ENCODE measurements around the gene SLC39A1.

The SLC39A1 gene

DNA sequence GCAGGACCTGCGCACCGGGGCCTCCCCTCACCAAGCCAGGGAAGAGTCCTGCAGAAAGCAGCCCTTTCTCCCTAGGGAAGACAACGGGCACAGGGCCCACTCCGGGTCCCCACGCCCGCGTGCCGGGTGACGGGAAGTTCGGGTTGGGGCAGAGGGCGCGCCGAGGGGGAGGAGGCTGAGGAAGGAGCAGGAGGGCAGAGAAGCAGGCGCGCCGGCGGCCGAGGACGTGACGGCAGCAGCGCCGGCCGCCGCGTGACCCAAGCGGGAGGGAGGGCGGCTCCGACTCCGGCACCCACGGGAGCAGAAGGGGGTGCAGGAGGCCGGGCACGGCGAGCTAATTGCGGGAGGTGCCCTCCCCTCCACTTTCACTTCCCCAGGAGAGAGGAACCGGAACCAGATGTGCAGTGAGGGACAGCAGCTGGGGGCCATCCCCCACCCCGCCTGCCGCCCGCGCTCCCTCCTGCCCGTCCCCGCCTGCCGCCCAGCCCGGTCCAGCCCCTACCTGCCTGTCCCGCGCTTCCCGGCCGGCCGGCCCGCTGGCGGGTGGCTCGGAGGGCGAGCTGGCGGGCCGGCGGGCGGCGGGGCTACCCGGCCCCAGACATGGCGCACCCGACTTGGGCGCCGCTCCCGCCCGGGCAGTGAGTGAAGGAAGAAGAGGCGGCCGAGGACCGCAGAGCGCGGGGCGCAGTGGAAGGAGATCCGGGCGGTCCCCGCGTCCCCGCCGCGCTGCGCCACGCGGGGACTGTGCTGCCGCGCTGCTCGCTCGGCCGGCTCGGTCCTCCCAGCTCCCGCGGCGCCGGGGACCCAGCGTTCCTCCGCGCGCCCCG, 17.3 kb downstream of the SLC39A1 start:
- peak; percentile 28 for DNase-seq

GRCh38 chr1:153945131-153945794, 18.1 kb downstream of the SLC39A1 start:
- no peak for DNase-seq

GRCh38 chr1:153944827-153945117, 18.6 kb downstream of the SLC39A1 start:
- DNase-seq = no peak

- no peak for DNase-seq
Measured at GRCh38 chr1:153944005-153944826, 19.1 kb downstream of the SLC39A1 start.

- no peak for DNase-seq
Measured at GRCh38 chr1:153942766-153943549, 20.4 kb downstream of the SLC39A1 start.

DNA sequence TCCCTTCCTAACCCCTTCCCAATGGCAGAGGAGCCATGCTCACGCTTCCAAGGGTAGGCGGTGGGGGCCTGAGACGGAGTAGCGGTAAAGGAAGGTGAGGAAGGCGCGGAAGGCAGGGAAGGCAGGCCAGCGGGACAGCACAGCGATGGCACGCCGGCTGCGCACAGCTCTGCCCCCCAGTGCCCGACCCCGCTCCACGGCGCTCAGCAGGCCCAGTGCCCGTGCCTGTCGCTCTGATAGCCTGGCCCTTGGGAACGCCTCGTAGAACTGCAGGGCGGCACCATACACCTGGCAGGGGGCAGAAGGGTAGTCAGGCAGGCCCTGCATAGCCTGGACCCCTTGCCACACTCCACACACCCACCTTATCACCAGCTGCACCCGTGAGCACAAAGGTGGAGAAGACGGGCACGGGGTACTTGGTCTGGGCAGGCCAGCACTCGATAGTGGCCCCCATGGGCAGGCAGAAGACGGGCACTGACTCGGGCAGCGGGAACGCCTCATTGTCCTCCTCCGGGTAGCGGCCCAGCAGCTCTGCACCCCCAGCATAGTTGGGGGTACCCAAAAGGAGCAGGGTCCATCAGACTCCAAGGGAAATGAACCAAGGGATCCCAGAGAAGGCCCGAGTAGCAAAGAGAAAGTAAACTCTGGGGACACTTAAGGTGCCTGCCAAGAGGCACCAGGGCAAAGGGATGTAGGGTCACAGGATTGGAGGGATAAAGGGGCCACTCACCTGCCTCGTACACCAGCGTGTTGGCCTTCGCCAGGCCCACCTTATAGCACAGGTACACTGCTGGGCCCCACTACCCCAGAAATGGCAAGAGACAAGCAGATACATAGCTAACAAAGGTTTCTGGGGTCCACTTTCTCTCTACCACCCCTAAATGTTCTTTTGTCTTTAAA, 21.3 kb downstream of the SLC39A1 start:
- no peak for DNase-seq

DNA sequence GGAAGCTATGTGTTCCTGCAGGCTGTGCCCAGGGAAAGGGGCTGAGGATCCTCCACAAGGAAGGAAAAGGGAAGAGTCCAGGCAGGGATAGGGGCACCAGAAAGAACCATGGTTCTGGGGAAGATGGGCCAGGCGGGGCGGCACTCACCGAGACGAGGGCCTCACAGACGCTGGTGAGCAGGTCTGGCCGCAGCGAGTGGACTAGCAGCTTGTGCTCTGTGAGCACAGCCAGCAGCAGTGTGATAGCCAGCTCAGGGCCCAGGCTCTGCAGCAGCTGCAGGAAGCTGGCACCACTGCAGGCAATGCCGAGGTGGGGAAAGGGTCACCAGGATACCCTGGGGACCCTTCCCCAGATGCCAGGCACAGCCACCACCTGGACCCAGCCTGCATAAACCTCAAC, 22.6 kb downstream of the SLC39A1 start:
- DNase-seq = no peak

DNA sequence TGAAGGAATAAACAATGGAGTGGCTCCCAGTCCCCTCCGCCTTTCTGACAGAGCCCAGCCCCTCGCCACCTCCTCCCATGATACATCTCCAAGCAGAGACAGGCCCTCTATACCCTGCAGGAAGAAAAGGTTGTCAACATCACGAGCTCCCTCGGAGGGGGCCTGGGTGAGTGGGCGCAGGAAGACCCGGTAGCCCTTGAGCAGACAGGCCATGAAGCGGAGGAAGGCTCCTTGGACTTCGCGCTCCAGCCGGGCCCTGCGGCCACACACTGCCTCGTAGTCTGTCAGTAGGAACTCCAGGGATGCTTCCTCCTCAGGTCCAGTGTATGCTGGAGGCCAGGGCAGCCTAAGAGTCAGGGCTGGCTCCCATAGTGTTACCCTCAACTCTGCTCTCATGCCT, 23.9 kb downstream of the SLC39A1 start:
- DNase-seq = no peak

GRCh38 chr1:153938996-153939395, 24.3 kb downstream of the SLC39A1 start:
- DNase-seq = no peak

- no peak for DNase-seq
Measured at GRCh38 chr1:153937331-153937730, 26.0 kb downstream of the SLC39A1 start.

DNA sequence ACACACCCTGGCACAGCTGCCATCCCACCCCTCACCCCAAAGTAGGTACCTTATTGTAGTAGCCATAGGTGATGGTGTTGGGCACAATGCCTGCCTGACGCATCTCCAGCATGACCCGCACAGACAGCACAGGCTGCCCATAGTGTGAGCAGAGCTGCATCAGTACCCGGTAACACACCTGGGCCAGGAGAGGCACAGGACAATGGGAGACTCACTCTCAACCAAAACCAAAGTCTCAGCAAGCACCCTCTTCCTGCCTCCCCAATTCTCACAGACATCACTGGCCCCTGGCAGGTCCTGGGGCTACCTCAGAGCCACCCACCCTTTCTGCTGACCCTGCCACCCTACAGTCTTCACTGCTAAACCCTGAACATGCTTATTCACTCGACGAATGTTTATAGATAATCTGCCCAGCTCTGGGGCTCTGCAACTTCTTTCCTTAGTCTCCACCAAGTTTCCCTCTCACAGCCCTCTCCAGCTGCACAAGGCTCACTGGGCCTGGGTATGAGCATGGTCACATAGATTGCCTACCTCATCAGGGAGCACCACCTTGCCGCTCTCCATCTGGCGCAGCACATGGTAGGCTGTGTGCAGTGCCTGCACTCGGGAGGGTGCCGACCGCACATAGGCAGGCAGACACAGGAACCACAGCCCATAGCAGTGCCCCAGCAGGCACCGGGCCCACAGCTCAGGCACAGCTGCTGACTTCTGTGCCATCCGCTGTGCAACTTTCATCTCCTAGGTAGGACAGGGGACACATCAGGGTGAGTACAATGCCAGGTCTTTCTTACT, 27.1 kb downstream of the SLC39A1 start:
- no peak for DNase-seq

- no peak for DNase-seq
Measured at GRCh38 chr1:153934746-153935145, 28.6 kb downstream of the SLC39A1 start.

DNA sequence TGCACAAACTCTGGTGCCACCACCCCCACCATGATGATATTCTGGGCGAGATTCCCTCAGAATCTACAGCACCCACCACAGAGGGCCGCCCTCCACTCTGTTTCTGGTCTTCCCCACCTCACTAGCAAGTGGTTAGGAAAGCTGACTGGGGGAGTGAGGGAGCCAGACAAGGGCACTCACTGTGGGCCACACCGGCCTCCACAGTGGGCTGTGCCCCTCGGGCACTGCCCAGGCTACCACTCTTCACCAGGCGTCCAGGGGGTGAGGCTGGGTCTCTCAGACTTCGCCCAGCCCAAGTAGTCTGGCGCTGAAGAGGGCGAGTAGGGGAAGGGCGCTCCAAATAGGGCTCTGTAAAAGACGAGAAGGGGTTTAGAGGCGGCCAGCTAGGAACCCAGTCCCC, 29.4 kb downstream of the SLC39A1 start:
- DNase-seq = no peak

DNA sequence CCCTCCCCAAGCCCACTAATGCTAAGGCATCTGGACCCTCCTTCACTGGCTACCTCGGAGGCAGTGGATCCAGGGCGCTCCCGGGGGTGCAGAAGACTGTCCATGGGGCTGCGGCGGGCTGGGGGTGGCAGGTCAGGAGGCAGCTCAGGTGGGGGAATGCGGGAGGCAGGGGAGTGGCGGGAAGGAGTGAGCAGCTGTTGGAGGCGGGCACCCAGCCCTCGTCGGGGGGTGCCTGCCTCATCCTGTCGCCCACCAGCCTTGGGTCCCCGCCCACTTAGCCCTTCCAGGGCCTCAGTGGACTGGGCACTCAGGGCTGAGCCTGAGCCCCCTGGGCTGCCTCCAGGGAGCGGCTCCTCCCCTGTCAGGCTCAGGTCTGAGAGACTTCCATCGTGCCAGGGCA, 29.9 kb downstream of the SLC39A1 start:
- no peak for DNase-seq

- DNase-seq = no peak
Measured at GRCh38 chr1:153932156-153933131, 30.9 kb downstream of the SLC39A1 start.

DNA sequence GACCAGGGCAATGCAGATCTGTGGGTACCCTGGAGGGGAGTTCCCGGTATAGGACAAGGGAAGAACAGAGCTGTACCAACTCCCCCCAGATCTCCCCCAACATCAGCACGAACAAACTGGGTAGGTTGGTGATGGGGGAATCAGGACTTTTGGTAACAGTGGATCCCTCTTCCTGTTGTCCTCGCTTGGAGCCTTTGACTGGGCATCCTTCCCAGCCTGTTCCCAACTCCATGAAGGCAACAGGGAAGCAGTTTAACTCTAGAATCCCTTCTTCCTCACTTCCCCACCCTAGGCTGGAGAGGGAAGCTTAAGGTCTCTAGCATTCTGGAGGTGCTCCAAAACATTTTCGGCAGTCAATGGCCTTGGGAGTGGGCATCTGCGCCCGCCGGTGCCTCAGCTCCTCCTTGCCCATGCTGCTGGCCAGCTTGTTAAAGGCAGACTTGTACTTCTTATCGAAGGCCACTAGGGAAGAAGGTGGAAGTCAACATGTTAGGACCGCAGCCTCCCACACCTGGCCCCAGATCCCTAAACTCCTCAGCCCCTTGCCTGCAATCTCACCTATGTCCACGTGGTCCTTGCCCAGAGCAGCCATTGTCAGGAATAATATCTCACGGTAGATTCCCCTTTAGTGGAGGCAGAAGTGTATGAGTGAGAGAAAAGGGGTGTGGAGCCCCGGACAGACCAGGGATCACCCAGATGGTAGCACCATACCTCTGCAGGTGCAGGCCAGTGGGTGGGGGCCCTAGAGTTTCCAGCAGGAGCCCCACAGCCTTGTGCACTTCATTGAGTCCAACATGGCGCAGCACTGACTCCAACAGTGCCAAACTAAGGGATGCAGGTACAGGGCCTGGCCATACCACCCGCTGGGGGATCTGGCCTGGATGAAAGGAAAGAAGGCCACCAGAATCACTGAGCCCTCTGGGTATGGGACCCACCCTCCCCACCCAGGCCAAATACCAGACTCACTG, 33.1 kb downstream of the SLC39A1 start:
- no peak for DNase-seq

DNA sequence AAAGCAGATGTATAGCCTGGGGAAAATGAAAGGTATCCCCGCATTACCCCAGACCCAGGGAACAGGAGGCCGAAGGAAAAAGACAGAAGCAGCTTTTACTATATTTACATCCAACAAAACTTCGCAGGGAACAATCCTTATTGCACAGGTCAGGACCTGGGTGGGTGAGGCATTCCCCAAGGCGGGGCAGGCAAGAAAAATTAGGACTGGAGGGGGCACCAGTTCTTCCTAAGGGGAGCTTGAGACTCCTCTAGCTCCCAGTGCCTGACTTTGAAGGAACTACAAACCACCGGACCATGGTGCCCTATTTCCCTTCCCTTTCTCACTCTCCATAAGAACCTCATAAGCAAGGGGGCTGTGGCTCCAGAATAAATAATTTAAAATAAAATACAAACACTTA, 33.9 kb downstream of the SLC39A1 start:
- DNase-seq = no peak

DNA sequence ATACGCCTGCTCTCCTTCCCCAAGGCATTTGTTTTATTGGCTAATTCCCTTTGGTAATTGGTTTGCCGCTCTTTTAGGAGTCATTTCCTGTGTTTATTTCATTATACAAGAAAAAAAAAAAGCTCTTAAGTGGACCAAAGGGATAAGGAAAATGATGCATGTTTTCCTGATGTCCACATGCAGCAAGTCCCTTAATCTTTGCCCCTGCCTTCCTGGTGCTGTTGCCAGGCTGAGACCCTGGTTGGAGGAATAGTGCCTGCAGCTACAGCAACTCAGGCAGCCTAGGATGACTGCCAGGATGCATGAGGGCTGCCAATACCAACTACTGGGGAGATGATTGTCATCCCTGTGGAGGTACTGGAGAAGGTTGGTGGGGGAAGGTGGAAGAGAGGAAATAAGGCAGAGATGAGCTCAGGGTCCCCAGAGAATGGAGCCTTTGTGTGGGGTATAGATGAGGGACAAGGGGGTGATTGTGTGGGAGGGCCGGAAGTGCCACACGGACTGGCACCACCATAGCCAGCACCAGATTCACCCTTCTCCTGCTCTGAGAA, 34.5 kb downstream of the SLC39A1 start:
- no peak for DNase-seq
